Activated T-helper 2 cell treated with anti-CD3 and anti-CD28 coated beads, Interferon-gamma antibody, Interleukin-2, Interleukin-4, amounts not matched to agents 10 μg/mL and 5 μg/mL and 100 μg/mL, durations not matched to agents 14 hours and 24 hours and 36 hours (primary cell): Measurements from ENCODE around the gene ZKSCAN5. TPM values are rescaled to one million over a fixed set of nuclear protein-coding genes. Genes with fewer than 3 reads are reported as not detected.
A peak's percentile ranks its signal among the peaks of the same experiment; 100 is the strongest.
"Not testable (repeated sequence)": the region's sequence is repeated elsewhere in the genome, so short reads cannot be mapped to it uniquely, and the experiment has no call there.

Experiments used
- DNase-seq: peaks from one replicate; pipeline ENCODE4 v3.0.0; 2021; ENCODE audit warnings: low spot score
- H3K27ac Mint-ChIP-seq: one replicate; pipeline ENCODE4 v1.8.0; 2021; ENCODE audit warnings: mixed read lengths
- H3K27me3 Mint-ChIP-seq: one replicate; pipeline ENCODE4 v1.8.0; 2021; ENCODE audit warnings: low read depth, mixed read lengths
- H3K36me3 Mint-ChIP-seq: one replicate; pipeline ENCODE4 v1.8.0; 2021; ENCODE audit warnings: low read depth, mixed read lengths
- H3K4me1 Mint-ChIP-seq: one replicate; pipeline ENCODE4 v1.8.0; 2021; ENCODE audit warnings: low read depth, mixed read lengths
- H3K4me3 Mint-ChIP-seq: one replicate; pipeline ENCODE4 v1.8.0; 2021; ENCODE audit warnings: low read depth, mild to moderate bottlenecking, moderate library complexity, mixed read lengths
- H3K9me3 Mint-ChIP-seq: one replicate; pipeline ENCODE4 v1.8.0; 2021; ENCODE audit warnings: mixed read lengths
- intact Hi-C: fragments of 100-400 bp; cut with micrococcal nuclease; formaldehyde crosslinking; loops from one replicate; pipeline ENCODE4 v1.15.1; 2023
- total RNA-seq: library from RNA; stranded (reverse); gene quantifications from 2 replicates; pipeline ENCODE4 v1.2.3, GENCODE V29; 2022

ZKSCAN5 gene
- total RNA-seq, 1 donor from 2014 or later, result 8.4 TPM

GRCh38 chr7:99499721-99500636 is 4.5 kb upstream of the ZKSCAN5 start, which contains the start of gene ZNF394:
Gene ZNF394, minus strand, starts transcription at chr7:99500281. Its CDS starts 188 bp downstream, at chr7:99500093.
- H3K27me3 Mint-ChIP-seq, result no peaks in the 10 kb centered on the region
- H3K27ac Mint-ChIP-seq, result peak within 1 kb of the TSS; percentile 98
- H3K4me1 Mint-ChIP-seq, result peaks cover 20% of the 10 kb centered on the region
- peak; percentile 86 for DNase-seq
- H3K9me3 Mint-ChIP-seq, result peaks cover 12% of the 10 kb centered on the region
- H3K36me3 Mint-ChIP-seq, result peaks cover 57% of the 10 kb centered on the region
- H3K4me3 Mint-ChIP-seq, result peak within 1 kb of the TSS; percentile 94
- intact Hi-C loops, result loop anchor here (1.0 kb wide), 3 partner anchors 28 to 116 kb away; partner anchors contain the start of genes FAM200A, ZNF789 and ZSCAN25

GRCh38 chr7:99500637-99501009 is 3.8 kb upstream of the ZKSCAN5 start:
- H3K4me1 Mint-ChIP-seq, result peaks cover 23% of the 10 kb centered on the region
- intact Hi-C loops, result loop anchor here (1.0 kb wide), 3 partner anchors 28 to 116 kb away; partner anchors contain the start of genes FAM200A, ZNF789 and ZSCAN25
- H3K9me3 Mint-ChIP-seq, result peaks cover 12% of the 10 kb centered on the region
- peaks cover 50% of the 10 kb centered on the region for H3K36me3 Mint-ChIP-seq
- no peaks in the 10 kb centered on the region for H3K27me3 Mint-ChIP-seq
- no peak for DNase-seq
- H3K27ac Mint-ChIP-seq, result peak overlapping the region; percentile 98
- H3K4me3 Mint-ChIP-seq, result peak overlapping the region; percentile 94

DNA sequence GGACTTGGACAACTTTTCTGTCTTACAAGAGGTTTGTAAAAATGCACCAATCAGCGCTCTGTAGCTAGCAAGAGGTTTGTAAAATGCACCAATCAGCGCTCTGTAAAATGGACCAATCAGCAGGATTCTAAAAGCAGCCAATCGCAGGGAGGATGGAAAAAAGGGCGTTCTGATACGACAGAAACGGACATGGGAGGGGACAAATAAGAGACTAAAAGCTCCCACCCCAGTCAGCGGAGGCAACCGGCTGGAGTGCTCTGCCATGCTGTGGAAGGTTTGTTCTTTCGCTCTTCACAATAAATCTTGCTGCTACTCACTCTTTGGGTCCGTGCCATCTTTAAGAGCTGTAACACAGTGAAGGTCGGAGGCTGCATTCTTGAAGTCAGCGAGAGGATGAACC is 3.2 kb upstream of the ZKSCAN5 start:
- H3K9me3 Mint-ChIP-seq, H3K27me3 Mint-ChIP-seq, DNase-seq, intact Hi-C loops: not testable (repeated sequence)
- Mint-ChIP-seq H3K36me3 (peaks cover 48% of the 10 kb centered on the region), H3K27ac (peak overlapping the region; percentile 58), H3K4me1 (peaks cover 29% of the 10 kb centered on the region), H3K4me3 (peak overlapping the region; percentile 94)

DNA sequence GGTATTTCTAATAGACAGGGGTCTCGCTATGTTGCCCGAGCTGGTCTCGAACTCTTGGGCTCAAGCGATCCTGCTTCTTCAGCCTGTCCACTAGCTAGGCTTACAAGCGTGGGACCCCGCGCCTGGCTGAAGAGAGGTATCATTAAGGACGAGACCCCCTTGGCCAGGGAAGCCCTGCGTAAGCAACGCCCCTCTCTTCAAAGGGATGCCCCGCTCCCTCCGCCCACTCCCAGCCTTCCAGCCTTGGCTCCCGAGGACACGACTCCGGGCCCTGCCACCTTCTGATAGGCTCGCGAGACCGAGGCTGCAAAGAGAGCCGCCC is 220 bp upstream of the ZKSCAN5 start:
- peaks cover 29% of the 10 kb centered on the region for H3K36me3 Mint-ChIP-seq
- no peak for DNase-seq
- H3K27ac Mint-ChIP-seq, result peak overlapping the region; percentile 100
- H3K9me3 Mint-ChIP-seq, result no peaks in the 10 kb centered on the region
- peaks cover 24% of the 10 kb centered on the region for H3K4me1 Mint-ChIP-seq
- peak overlapping the region; percentile 100 for H3K4me3 Mint-ChIP-seq
- no peaks in the 10 kb centered on the region for H3K27me3 Mint-ChIP-seq
- intact Hi-C loops, result loop anchor here (1.0 kb wide), 1 partner anchor 32 kb away; the partner anchor contains the start of gene ZNF789

DNA sequence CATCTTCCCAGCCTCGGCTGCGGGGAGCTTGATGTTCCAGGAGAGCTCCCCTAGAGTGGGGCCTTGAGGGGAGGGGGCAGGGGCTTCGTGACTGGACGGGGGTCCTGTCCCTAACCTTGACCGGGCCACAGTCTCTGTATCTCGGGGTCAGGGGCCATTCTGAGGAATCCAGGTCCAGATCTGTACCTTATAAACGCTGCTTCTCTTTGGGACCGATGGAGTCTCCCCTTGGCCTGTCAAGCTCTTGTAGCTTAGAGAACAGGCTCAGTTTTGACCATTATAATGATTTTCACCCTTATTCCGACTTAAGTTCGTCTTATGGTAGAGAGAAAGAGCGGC is 831 bp downstream of the ZKSCAN5 start:
- Mint-ChIP-seq H3K4me3 (peak overlapping the region; percentile 100), H3K27ac (peak overlapping the region; percentile 100), H3K36me3 (peaks cover 25% of the 10 kb centered on the region), H3K9me3 (no peaks in the 10 kb centered on the region), H3K27me3 (no peaks in the 10 kb centered on the region), H3K4me1 (peaks cover 24% of the 10 kb centered on the region)
- DNase-seq, result no peak
- intact Hi-C loops, result no loop called here

DNA sequence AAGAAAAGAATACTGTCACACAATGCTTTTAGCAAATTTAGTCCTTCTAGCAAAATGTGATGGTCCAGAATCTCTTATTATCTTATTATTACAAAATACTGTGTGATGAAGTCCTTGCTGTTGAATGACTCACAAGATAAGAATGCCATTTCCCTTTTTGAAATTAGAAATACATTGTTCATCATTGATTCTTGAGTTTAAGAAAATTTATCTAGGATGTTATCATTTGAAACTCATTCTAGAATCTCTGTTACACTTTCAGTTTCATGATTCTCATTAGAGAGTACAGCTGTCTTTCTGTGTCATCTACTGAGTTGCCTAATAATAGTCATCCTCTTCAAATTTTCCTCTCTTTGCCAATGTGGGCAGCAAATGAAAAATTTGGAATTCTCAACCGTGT is 9.6 kb downstream of the ZKSCAN5 start:
- Mint-ChIP-seq H3K27ac (no peak overlapping the region), H3K36me3 (peaks cover 51% of the 10 kb centered on the region), H3K9me3 (no peaks in the 10 kb centered on the region), H3K4me1 (peaks cover 8% of the 10 kb centered on the region), H3K27me3 (no peaks in the 10 kb centered on the region), H3K4me3 (no peak overlapping the region)
- no peak for DNase-seq
- intact Hi-C loops, result no loop called here

DNA sequence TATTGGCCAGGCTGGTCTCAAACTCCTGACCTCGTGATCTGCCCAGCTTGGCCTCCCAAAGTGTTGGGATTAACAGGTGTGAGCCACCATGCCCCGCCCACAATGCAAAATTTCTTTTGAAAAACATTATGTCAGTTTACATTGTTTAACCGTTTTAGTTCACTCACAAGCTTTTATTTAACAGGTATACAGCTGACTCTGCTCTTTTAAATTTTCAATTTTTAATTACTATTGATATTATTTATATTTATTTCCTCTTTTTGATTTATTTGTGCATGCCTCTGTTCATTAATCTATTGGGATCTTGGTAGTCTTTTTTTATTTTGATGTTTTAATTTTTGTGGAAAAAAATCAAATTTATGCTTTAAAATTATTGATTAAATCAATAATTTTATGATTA is 16.9 kb downstream of the ZKSCAN5 start:
- Mint-ChIP-seq H3K27me3 (no peaks in the 10 kb centered on the region), H3K4me3 (no peak overlapping the region), H3K4me1 (no peaks in the 10 kb centered on the region), H3K9me3 (peaks cover 9% of the 10 kb centered on the region), H3K36me3 (peaks cover 59% of the 10 kb centered on the region), H3K27ac (no peak overlapping the region)
- intact Hi-C loops, result no loop called here
- DNase-seq, result no peak

GRCh38 chr7:99525713-99526440 is 21.4 kb downstream of the ZKSCAN5 start:
- Mint-ChIP-seq H3K27ac (no peak overlapping the region), H3K9me3 (peaks cover 41% of the 10 kb centered on the region), H3K4me3 (no peak overlapping the region), H3K4me1 (no peaks in the 10 kb centered on the region), H3K27me3 (no peaks in the 10 kb centered on the region), H3K36me3 (peaks cover 75% of the 10 kb centered on the region)
- no peak for DNase-seq
- intact Hi-C loops, result no loop called here

- no peak overlapping the region for H3K27ac Mint-ChIP-seq
- no peaks in the 10 kb centered on the region for H3K27me3 Mint-ChIP-seq
- DNase-seq, result no peak
- no peaks in the 10 kb centered on the region for H3K4me1 Mint-ChIP-seq
- H3K9me3 Mint-ChIP-seq, result peaks cover 76% of the 10 kb centered on the region
- intact Hi-C loops, result no loop called here
- H3K4me3 Mint-ChIP-seq, result no peak overlapping the region
- peaks cover 81% of the 10 kb centered on the region for H3K36me3 Mint-ChIP-seq
Measured at GRCh38 chr7:99531354-99531765, 26.9 kb downstream of the ZKSCAN5 start.

DNA sequence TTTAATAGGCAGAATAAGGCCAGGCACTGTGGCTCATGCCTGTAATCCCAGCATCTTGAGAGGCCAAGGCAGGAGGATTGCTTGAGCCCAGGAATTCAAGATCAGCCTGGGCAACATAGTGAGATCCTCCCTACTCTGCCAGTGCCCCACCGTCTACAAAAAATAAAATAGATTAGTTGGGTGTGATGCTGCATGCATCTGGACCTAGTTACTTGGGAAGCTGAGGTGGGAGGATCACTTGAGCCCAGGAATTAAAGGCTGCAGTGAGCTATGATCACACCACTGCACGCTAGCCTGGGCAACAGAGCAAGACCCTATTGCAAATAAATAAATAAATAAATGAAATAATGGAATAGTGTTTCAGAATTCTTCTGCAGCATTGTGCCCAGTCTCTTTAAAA is 31.2 kb downstream of the ZKSCAN5 start:
- no peak overlapping the region for H3K4me3 Mint-ChIP-seq
- H3K27me3 Mint-ChIP-seq, result no peaks in the 10 kb centered on the region
- no peak for DNase-seq
- H3K9me3 Mint-ChIP-seq, result peaks cover 68% of the 10 kb centered on the region
- intact Hi-C loops, result no loop called here
- H3K36me3 Mint-ChIP-seq, result peaks cover 39% of the 10 kb centered on the region
- H3K27ac Mint-ChIP-seq, result no peak overlapping the region
- H3K4me1 Mint-ChIP-seq, result no peaks in the 10 kb centered on the region

DNA sequence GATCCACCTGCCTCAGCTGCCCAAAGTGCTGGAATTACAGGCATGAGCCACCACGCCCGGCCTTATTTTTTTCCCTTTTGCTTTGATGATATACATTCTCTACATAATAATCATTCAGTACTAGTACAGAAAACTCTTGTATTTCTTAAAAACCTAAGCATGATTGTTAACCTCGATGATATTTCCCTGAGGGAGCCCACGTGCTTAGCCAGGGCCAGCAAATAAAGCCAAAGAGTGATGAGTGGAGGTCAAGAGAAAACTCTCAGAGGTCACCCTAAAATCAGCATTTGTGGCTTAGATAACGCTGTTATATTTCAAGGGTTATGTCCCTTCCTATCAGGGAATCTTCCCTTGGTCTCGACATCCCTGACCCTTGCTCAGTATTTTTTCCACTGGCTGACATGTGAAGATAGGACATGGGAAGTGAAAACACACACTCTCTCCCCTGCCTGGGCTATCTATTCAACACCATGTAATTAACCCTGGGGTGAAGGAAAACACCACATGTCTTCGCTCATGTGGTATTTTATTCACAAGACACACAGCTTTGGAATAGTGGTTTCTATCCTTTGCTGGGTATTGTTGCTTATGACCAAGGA is 34.9 kb downstream of the ZKSCAN5 start:
- Mint-ChIP-seq H3K27me3 (no peaks in the 10 kb centered on the region), H3K4me1 (no peaks in the 10 kb centered on the region), H3K9me3 (peaks cover 54% of the 10 kb centered on the region), H3K4me3 (no peak overlapping the region), H3K36me3 (peaks cover 16% of the 10 kb centered on the region), H3K27ac (no peak overlapping the region)
- intact Hi-C loops, result no loop called here
- DNase-seq, result no peak

DNA sequence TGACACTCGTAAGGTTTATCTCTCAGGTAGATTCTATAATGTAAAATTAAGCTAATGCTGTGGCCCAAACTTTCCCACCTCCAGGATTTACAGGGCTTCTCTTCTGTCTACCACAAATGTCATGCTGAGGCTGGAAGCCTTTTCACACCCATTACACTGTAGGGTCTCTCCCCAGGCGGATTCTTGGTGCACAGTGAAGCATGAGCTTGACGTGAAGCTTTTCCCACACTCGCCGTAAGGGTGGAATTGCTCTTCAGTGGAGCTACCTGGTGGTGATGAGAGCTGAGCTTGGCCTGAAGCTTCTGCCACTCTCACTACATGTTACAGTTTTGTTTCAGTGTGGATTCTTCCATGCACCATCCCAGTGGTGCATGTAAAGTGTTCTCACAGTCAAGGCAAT is 36.1 kb downstream of the ZKSCAN5 start:
- peaks cover 53% of the 10 kb centered on the region for H3K9me3 Mint-ChIP-seq
- peaks cover 15% of the 10 kb centered on the region for H3K36me3 Mint-ChIP-seq
- no peak overlapping the region for H3K4me3 Mint-ChIP-seq
- no peaks in the 10 kb centered on the region for H3K27me3 Mint-ChIP-seq
- DNase-seq, result no peak
- H3K27ac Mint-ChIP-seq, result no peak overlapping the region
- intact Hi-C loops, result no loop called here
- H3K4me1 Mint-ChIP-seq, result no peaks in the 10 kb centered on the region

DNA sequence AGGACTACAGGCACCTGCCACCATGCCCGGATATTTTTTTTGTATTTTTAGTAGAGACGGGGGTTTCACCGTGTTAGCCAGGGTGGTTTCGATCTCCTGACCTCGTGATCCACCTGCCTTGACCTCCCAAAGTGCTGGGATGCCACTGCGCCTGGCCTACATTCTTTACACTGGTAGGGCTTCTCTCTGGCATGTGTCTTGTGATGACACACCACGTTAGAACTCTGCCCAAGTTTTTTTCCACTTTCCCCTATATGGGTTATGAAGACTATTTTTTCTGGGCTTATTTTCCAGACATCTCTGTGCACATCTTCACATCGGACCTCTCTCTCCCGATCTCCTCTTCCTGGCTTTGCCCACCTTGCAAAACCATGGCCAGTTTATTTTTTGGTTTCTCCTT is 36.8 kb downstream of the ZKSCAN5 start:
- Mint-ChIP-seq H3K9me3 (peaks cover 48% of the 10 kb centered on the region), H3K27me3 (no peaks in the 10 kb centered on the region), H3K4me3 (no peak overlapping the region), H3K4me1 (no peaks in the 10 kb centered on the region), H3K36me3 (peaks cover 15% of the 10 kb centered on the region), H3K27ac (no peak overlapping the region)
- intact Hi-C loops, result no loop called here
- DNase-seq, result no peak
